Measurements from ENCODE around the gene AGMAT.
A peak's percentile ranks its signal among the peaks of the same experiment; 100 is the strongest.

The AGMAT gene

DNA sequence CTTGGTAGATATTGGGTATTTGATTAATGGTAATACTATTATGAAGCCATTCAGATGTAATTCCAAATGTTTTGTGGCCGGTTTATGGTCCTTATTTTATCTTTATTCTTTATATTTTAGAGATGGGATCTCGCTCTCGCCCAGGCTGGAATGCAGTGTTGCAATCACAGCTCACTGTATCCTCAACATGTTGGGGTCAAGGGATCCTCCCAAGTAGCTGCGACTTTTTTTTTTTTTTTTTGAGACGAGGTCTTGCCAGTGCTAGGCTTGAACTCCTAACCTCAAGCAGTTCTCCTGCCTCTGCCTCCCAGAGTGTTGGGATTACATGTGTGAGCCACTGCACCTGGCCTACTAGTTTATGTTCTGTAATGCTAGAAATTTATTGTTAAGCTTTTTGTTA is 37.1 kb upstream of the AGMAT start:
- Histone ChIP-seq H3K27me3 (ENCODE audit: control insufficient read depth, insufficient read depth, low read length) (no peaks in the 10 kb centered on the region), H3K36me3 (ENCODE audit: control insufficient read depth, low read depth, low read length) (peaks cover 8% of the 10 kb centered on the region), H3K9me3 (ENCODE audit: control insufficient read depth, low read depth, low read length) (no peaks in the 10 kb centered on the region), H3K27ac (ENCODE audit: low read length) (no peak overlapping the region), H3K9ac (ENCODE audit: low read length) (no peak overlapping the region), H3K4me3 (ENCODE audit: low read length) (no peak overlapping the region), H3K4me1 (ENCODE audit: control insufficient read depth, low read depth, low read length) (peaks cover 6% of the 10 kb centered on the region)

DNA sequence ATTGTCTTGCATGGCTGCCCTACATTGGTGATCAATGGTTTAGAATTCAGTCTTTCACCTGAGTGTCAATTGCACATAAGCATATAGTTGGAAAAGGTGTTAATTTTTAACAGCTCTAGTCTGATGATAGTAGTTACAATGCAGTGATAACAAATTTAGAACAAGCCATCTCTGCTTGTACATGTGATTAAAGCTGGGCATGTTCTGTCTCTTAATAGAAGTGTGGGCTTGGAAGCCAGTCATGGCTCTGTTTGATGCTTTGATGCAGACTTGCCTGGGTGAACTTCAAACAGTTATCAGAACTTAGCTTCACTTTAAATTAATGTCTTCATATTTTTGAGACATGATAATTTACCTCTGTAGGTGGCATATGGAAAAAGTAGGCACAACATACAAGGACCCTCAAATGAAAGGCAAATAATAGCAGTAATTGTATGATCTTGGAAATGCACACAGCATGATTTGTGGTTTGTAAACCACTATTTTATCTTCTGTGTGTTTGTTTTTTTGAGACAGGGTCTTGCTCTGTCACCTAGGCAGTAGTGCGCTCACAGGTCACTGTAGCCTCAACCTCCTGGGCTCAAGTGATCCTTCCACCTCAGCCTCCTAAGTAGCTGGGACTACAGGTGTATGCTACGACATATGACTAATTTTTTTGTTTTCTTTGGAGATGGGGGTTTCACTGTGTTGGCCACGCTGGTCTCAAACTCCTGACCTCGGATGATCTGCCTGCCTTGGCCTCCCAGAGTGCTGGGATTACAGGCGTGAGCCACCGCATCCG is 36.2 kb upstream of the AGMAT start:
- H3K4me1 ChIP-seq (ENCODE audit: control insufficient read depth, low read depth, low read length): peaks cover 9% of the 10 kb centered on the region
- H3K36me3 ChIP-seq (ENCODE audit: control insufficient read depth, low read depth, low read length): no peaks in the 10 kb centered on the region
- no peak overlapping the region for H3K27ac ChIP-seq (ENCODE audit: low read length)
- no peak overlapping the region for H3K4me3 ChIP-seq (ENCODE audit: low read length)
- no peaks in the 10 kb centered on the region for H3K9me3 ChIP-seq (ENCODE audit: control insufficient read depth, low read depth, low read length)
- H3K9ac ChIP-seq (ENCODE audit: low read length): no peak overlapping the region
- no peaks in the 10 kb centered on the region for H3K27me3 ChIP-seq (ENCODE audit: control insufficient read depth, insufficient read depth, low read length)

- Histone ChIP-seq H3K9ac (ENCODE audit: low read length) (no peak overlapping the region), H3K27ac (ENCODE audit: low read length) (no peak overlapping the region), H3K27me3 (ENCODE audit: control insufficient read depth, insufficient read depth, low read length) (no peaks in the 10 kb centered on the region), H3K36me3 (ENCODE audit: control insufficient read depth, low read depth, low read length) (no peaks in the 10 kb centered on the region), H3K4me1 (ENCODE audit: control insufficient read depth, low read depth, low read length) (peaks cover 9% of the 10 kb centered on the region), H3K4me3 (ENCODE audit: low read length) (no peak overlapping the region), H3K9me3 (ENCODE audit: control insufficient read depth, low read depth, low read length) (no peaks in the 10 kb centered on the region)
Measured at GRCh38 chr1:15620155-15620545, 35.3 kb upstream of the AGMAT start.

DNA sequence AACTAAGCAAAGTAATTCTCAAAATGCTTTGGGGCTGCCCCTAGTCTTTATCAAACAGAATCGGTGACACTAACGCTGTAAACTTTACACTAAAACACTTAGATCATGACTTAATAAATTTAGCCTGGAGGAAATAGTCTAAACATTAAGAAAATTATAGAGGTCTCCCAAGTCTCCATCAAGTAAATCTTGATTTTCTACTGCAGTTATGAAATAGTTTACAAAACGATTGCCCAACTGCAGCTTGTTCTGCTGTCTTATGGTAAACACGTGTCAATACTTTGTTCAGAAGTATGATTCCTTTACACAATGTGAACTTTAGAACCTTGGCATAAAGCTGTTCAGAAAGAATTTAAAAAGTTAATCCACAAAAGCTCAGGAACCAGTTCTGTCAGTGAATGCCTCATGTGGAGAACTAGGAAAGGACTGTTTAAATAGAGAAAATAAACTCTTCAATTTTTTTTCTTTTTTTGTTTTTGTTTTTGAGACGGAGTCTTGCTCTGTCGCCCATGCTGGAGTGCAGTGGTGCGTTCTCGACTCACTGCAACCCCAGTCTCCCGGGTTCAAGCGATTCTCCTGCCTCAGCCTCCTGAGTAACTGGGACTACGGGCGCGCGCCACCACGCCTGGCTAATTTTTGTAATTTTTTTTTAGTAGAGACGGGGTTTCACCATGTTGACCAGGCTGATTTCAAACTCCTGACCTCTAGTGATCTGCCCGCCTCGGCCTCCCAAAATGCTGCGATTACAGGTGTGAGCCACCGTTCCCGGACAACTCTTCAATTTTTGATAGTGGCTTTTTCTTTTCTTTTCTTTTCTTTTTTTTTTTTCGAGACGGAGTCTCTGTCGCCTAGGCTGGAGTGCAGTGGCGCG is 34.0 kb upstream of the AGMAT start:
- Histone ChIP-seq H3K27me3 (ENCODE audit: control insufficient read depth, insufficient read depth, low read length) (no peaks in the 10 kb centered on the region), H3K4me1 (ENCODE audit: control insufficient read depth, low read depth, low read length) (peaks cover 9% of the 10 kb centered on the region), H3K9me3 (ENCODE audit: control insufficient read depth, low read depth, low read length) (no peaks in the 10 kb centered on the region), H3K9ac (ENCODE audit: low read length) (peak overlapping the region; percentile 90), H3K36me3 (ENCODE audit: control insufficient read depth, low read depth, low read length) (no peaks in the 10 kb centered on the region), H3K4me3 (ENCODE audit: low read length) (peak overlapping the region; percentile 99), H3K27ac (ENCODE audit: low read length) (no peak overlapping the region)

DNA sequence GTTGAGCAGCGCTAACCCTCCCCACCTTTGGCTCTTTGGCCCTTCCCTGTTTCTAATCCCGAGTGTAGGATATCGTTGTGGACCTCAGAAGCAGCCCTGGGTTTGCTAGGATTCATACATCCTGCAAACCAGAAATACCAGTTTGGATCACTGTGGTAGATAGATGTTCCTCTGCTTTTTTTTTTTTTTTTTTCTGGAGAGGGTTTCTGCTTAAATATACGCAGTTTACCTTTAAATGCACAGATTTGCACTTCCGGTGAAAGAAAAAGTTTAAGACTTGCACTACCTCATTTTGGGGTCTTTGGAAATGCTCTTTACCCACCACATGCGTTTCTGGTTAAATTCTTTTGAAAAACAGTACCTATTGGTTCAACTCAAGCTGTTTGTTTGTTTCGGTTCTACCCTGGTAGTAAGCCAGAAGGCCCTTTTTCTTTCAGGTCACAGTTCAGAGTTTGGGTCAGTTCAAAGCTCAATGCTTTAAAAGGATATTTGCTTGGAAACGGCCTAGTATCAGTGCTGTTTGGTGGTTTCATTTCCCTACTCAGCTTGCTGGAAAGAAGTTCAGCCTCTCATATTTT is 33.3 kb upstream of the AGMAT start:
- Histone ChIP-seq H3K27ac (ENCODE audit: low read length) (peak overlapping the region; percentile 55), H3K27me3 (ENCODE audit: control insufficient read depth, insufficient read depth, low read length) (no peaks in the 10 kb centered on the region), H3K36me3 (ENCODE audit: control insufficient read depth, low read depth, low read length) (no peaks in the 10 kb centered on the region), H3K4me1 (ENCODE audit: control insufficient read depth, low read depth, low read length) (peaks cover 9% of the 10 kb centered on the region), H3K9ac (ENCODE audit: low read length) (peak overlapping the region; percentile 90), H3K4me3 (ENCODE audit: low read length) (peak overlapping the region; percentile 99), H3K9me3 (ENCODE audit: control insufficient read depth, low read depth, low read length) (no peaks in the 10 kb centered on the region)

GRCh38 chr1:15617173-15618076 is 32.6 kb upstream of the AGMAT start, which contains the start of gene DDI2:
TSS of gene DDI2 (plus strand) at chr1:15617458. CDS start at chr1:15617671, 213 bp downstream.
- H3K36me3 ChIP-seq (ENCODE audit: control insufficient read depth, low read depth, low read length): no peaks in the 10 kb centered on the region
- H3K4me1 ChIP-seq (ENCODE audit: control insufficient read depth, low read depth, low read length): peaks cover 9% of the 10 kb centered on the region
- no peaks in the 10 kb centered on the region for H3K9me3 ChIP-seq (ENCODE audit: control insufficient read depth, low read depth, low read length)
- H3K4me3 ChIP-seq (ENCODE audit: low read length): peak within 1 kb of the TSS; percentile 99
- H3K27ac ChIP-seq (ENCODE audit: low read length): peak within 1 kb of the TSS; percentile 55
- peak within 1 kb of the TSS; percentile 90 for H3K9ac ChIP-seq (ENCODE audit: low read length)
- no peaks in the 10 kb centered on the region for H3K27me3 ChIP-seq (ENCODE audit: control insufficient read depth, insufficient read depth, low read length)

DNA sequence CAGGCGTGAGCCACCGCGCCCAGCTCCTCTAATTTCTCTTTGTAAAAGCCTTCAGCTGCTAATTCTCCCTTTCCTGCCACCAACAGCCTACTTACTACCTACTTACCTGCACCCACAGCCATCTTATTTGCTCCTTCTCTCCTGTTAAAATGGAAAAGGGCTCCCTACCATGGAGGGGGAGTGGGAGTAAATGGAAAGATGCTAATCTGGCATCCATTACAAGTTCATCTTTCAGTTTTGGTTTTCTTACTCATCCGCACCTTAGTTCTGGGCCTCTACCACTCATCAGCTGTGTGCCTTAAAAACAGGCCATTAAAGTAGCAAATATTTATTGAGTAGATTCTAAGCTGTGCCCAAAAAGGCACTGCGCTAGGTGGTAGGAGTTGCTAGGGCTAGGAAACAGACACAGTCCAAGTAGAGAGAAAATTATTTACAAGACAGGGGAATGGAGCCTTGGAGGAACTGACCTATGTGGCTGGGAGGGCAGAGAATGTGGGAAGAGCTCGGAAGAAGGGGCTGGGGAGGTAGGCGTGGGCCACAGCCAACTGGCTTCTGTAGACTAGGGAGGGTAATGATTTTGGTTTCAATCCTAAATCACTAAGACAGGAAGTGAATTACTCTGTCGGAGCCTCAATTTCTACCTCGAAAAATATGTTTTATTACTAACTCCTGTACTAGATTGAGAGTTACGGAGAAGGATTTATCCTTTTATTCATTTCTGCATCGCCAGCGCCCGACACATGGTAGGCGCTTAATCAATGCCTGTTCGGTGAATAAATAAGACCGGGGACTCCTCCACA is 31.7 kb upstream of the AGMAT start:
- H3K4me3 ChIP-seq (ENCODE audit: low read length): peak overlapping the region; percentile 72
- H3K4me1 ChIP-seq (ENCODE audit: control insufficient read depth, low read depth, low read length): peaks cover 9% of the 10 kb centered on the region
- no peaks in the 10 kb centered on the region for H3K36me3 ChIP-seq (ENCODE audit: control insufficient read depth, low read depth, low read length)
- no peaks in the 10 kb centered on the region for H3K27me3 ChIP-seq (ENCODE audit: control insufficient read depth, insufficient read depth, low read length)
- H3K27ac ChIP-seq (ENCODE audit: low read length): no peak overlapping the region
- H3K9ac ChIP-seq (ENCODE audit: low read length): no peak overlapping the region
- H3K9me3 ChIP-seq (ENCODE audit: control insufficient read depth, low read depth, low read length): no peaks in the 10 kb centered on the region

DNA sequence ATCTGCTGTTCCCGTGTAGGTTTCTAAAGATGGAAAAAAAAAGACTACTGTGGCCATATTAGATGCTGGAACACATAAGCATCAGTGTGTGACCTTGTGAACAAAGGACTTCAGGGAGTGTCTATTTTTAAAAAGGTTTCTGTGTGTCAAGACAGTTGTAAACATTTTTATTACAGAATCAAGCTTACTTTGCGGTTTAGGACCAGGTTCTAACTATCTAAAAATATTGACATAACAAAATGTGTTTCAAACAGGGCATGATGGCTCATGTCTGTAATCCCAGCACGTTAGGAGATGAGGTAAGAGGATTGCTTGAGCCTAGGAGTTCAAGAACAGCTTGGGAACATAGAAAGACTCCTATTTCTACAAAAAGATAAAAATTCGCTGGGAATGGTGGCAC is 25.3 kb upstream of the AGMAT start:
- no peak overlapping the region for H3K9ac ChIP-seq (ENCODE audit: low read length)
- no peaks in the 10 kb centered on the region for H3K4me1 ChIP-seq (ENCODE audit: control insufficient read depth, low read depth, low read length)
- no peaks in the 10 kb centered on the region for H3K27me3 ChIP-seq (ENCODE audit: control insufficient read depth, insufficient read depth, low read length)
- no peak overlapping the region for H3K27ac ChIP-seq (ENCODE audit: low read length)
- no peaks in the 10 kb centered on the region for H3K36me3 ChIP-seq (ENCODE audit: control insufficient read depth, low read depth, low read length)
- no peaks in the 10 kb centered on the region for H3K9me3 ChIP-seq (ENCODE audit: control insufficient read depth, low read depth, low read length)
- no peak overlapping the region for H3K4me3 ChIP-seq (ENCODE audit: low read length)

DNA sequence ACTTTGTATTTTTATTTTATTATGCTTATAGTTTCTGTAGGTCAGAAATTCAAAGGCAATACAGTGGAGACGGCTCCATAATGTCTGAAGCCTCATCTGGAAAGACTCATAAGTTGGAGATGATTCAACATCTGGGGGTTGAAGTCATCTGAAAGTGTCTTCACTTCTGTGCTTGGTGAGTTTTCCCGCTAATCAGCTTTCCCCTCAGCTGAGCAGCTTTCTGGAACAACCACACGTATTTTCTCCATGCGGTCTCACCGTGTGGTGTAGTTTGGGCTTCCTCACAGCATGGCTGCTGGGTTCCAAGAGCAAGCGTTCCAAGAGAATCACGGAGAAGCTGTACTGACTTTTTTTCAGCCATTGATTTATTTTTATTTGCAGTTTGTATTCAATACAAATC is 24.8 kb upstream of the AGMAT start:
- Histone ChIP-seq H3K9me3 (ENCODE audit: control insufficient read depth, low read depth, low read length) (no peaks in the 10 kb centered on the region), H3K27me3 (ENCODE audit: control insufficient read depth, insufficient read depth, low read length) (no peaks in the 10 kb centered on the region), H3K4me3 (ENCODE audit: low read length) (no peak overlapping the region), H3K27ac (ENCODE audit: low read length) (no peak overlapping the region), H3K4me1 (ENCODE audit: control insufficient read depth, low read depth, low read length) (no peaks in the 10 kb centered on the region), H3K9ac (ENCODE audit: low read length) (no peak overlapping the region), H3K36me3 (ENCODE audit: control insufficient read depth, low read depth, low read length) (no peaks in the 10 kb centered on the region)

Data from iPS-18a (cell line).